Measurements from ENCODE around the gene ARHGEF40.

ARHGEF40 gene

DNA sequence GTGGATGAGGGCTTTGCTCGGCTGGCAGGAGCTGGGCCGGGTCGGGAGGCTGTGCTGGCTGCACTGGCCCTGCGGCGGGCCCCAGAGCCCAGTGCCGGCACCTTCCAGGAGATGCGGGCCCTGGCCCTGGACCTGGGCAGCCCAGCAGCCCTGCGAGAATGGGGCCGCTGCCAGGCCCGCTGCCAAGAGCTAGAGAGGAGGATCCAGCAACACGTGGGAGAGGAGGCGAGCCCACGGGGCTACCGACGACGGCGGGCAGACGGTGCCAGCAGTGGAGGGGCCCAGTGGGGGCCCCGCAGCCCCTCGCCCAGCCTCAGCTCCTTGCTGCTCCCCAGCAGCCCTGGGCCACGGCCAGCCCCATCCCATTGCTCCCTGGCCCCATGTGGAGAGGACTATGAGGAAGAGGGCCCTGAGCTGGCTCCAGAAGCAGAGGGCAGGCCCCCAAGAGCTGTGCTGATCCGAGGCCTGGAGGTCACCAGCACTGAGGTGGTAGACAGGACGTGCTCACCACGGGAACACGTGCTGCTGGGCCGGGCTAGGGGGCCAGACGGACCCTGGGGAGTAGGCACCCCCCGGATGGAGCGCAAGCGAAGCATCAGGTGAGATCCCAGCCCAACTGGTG, 11.5 kb downstream of the ARHGEF40 start:
- no peak for DNase-seq (ENCODE audit: low read depth in 4 of 4, low spot score in 1 of 4)

- no peak for DNase-seq (ENCODE audit: low read depth in 4 of 4, low spot score in 1 of 4)
Measured at GRCh38 chr14:21083565-21084325, 13.6 kb downstream of the ARHGEF40 start.

DNA sequence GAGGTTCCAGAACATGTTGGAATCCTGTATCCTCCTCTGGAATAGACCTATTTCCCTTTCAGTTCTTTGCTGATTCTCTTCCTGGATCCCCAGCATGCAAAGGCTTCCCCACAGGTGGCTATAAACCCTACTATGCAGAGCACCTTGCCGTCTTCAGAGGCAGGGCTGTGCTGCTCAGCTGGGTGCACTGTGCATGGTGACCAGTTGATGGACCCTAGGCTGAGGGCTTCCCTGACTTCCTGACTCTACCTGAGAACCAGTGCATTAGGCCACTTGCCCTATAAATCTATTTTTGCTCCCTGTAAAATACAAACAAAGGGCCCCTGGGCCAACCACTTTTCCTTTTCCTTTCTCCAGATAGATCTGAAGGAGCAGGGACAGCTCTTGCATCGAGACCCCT, 14.3 kb downstream of the ARHGEF40 start:
- no peak for DNase-seq (ENCODE audit: low read depth in 4 of 4, low spot score in 1 of 4)

DNA sequence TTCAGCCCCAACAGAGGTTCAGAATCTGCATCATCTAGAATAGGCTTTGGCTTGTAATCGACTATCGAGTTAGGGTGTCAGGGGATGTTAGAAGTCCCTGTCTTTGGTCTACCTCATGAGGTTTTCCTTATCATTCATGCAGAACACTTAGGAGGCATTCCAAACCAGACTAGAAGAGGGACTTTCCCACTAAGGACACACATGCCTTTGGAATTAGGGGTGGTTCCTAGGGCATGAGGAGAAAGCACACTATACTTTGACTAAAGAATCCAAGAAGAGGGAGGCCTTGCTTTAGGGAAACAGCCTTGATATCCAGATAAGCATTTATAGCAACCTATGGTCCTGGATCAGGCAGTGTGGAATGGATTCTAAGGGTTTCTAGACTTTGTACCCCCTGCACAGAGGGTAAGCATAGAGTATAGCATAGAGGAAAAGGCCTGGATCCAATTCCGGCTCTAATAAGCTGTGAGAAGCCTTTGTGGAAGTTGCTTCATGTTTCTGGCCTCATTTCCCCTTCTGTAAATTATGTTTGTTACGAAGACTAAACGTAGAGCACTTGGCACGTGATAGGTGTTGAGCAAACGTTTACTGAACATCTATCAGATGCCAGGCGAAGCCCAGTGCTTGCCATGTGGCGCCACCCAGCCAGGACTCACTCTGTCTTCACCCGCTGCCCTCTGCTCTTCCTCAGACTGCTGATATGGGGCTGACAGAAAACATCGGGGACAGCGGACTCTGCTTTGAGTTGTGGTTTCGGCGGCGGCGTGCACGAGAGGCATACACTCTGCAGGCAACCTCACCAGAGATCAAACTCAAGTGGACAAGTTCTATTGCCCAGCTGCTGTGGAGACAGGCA, 15.1 kb downstream of the ARHGEF40 start:
- DNase-seq (ENCODE audit: low read depth in 4 of 4, low spot score in 1 of 4): no peak

DNA sequence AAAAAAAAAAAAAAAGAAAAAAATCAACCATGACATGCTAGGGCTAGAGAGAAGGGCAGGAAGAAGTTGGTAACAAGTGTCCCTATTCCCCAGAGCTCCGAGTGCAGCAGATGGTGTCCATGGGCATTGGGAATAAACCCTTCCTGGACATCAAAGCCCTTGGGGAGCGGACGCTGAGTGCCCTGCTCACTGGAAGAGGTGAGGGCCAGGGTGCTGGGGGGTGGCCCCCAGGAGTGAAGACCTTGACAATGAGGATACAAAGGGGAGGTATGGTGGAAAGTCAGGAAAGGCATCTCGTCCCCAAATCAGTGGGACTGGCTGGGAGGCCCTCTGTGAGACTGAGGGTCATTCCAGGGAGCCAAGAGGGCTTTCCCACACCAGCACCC, 16.8 kb downstream of the ARHGEF40 start:
- no peak for DNase-seq (ENCODE audit: low read depth in 4 of 4, low spot score in 1 of 4)

GRCh38 chr14:21087294-21088091, 17.4 kb downstream of the ARHGEF40 start:
- no peak for DNase-seq (ENCODE audit: low read depth in 4 of 4, low spot score in 1 of 4)

DNA sequence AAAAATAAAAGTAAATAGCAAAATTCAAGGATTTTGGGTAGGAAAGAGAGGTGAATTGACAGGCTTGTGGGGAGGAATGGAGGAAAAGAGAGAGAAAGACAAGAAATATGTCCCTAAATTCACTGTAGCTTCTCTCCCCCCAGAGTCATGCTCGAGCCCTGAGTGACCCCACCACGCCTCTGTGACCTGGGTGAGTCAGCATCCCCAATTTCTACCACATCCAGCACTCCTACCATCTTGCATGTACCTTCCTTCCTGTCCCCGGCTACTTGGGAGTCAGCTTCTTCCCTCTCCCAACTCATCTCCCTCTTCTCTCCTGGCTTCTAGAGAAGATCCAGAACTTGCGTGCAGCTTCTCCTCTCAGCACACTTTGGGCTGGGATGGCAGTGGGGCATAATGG, 18.6 kb downstream of the ARHGEF40 start:
- DNase-seq (ENCODE audit: low read depth in 4 of 4, low spot score in 1 of 4): no peak

DNA sequence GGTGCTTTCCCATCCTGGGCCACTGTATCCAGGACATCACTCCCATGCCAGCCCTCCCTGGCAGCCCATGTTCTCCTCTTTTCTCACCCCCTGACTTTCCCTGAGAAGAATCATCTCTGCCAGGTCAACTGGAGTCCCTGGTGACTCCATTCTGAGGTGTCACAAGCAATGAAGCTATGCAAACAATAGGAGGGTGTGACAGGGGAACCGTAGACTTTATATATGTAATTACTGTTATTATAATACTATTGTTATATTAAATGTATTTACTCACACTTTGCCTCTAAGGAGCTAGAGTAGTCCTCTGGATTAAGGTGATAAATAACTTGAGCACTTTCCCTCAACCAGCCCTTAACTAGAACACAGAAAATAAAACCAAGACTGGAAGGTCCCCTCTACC, 19.2 kb downstream of the ARHGEF40 start:
- no peak for DNase-seq (ENCODE audit: low read depth in 4 of 4, low spot score in 1 of 4)

- no peak for DNase-seq (ENCODE audit: low read depth in 4 of 4, low spot score in 1 of 4)
Measured at GRCh38 chr14:21089877-21090193, 19.7 kb downstream of the ARHGEF40 start.

GRCh38 chr14:21090194-21090939, 20.3 kb downstream of the ARHGEF40 start:
- DNase-seq (ENCODE audit: low read depth in 4 of 4, low spot score in 1 of 4): no peak

- DNase-seq (ENCODE audit: low read depth in 4 of 4, low spot score in 1 of 4): no peak
Measured at GRCh38 chr14:21090940-21091663, 21.0 kb downstream of the ARHGEF40 start.

DNA sequence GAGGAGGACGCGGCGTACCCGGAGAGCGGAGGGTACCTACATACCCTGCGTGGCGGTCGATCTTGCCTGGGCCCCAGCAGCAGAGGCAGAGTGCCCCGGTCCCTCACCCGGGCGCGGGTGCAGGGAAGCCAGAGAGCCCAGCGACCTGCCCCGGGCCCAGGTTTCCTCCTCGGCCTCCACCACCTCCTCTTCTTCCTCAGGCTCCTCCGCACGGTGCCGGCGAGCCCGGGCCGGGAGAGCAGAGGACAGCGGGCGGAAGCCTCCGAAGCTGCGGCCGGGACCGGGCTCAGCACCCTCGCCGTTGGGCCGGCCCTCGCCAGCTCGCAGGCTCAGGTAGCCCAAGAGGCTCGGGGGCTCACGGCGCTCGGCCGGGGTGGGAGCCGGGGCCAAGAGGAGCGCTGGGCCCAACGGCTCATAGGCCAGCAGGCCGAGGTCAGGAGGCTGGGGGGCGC, 21.7 kb downstream of the ARHGEF40 start:
- DNase-seq (ENCODE audit: low read depth in 4 of 4, low spot score in 1 of 4): no peak

DNA sequence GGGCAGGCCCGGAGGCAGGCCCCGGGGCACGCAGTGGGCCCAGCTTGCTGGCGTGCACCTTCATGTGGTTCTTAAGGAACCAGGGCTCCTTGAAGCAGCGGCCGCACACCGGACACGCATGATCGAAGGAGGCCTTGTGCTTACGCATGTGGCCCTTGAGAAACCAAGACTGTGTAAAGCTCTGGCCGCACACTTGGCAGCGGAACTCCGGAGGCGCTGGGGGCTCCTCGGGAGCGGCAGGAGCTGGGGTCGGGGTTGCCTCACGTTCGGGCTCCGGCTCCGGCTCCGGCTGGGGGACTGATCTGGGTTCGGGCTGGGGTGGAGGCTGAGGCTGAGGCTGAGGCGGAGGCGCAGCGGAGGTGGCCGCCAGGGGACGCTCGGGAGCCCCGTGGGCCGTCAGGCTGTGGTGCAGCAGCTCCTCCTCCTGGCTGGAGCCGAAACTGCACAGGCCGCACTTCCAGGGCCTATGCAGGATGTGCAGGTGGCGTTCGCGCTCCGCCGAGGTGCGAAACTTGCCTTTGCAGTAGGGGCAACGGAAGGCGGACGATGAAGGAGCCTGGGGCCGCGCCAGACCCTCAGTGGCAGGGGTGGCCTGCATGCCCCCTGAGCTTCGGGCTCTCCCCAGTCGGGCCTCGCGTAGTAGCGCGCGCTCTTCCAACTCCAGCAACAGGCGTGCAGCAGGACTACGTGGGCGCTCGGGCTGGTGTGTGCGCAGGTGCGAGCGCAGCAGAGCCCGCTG, 22.3 kb downstream of the ARHGEF40 start:
- DNase-seq (ENCODE audit: low read depth in 4 of 4, low spot score in 1 of 4): peak; percentile 85 to 95 (median 86)

- DNase-seq (ENCODE audit: low read depth in 4 of 4, low spot score in 1 of 4): no peak
Measured at GRCh38 chr14:21093018-21093417, 22.9 kb downstream of the ARHGEF40 start.

DNA sequence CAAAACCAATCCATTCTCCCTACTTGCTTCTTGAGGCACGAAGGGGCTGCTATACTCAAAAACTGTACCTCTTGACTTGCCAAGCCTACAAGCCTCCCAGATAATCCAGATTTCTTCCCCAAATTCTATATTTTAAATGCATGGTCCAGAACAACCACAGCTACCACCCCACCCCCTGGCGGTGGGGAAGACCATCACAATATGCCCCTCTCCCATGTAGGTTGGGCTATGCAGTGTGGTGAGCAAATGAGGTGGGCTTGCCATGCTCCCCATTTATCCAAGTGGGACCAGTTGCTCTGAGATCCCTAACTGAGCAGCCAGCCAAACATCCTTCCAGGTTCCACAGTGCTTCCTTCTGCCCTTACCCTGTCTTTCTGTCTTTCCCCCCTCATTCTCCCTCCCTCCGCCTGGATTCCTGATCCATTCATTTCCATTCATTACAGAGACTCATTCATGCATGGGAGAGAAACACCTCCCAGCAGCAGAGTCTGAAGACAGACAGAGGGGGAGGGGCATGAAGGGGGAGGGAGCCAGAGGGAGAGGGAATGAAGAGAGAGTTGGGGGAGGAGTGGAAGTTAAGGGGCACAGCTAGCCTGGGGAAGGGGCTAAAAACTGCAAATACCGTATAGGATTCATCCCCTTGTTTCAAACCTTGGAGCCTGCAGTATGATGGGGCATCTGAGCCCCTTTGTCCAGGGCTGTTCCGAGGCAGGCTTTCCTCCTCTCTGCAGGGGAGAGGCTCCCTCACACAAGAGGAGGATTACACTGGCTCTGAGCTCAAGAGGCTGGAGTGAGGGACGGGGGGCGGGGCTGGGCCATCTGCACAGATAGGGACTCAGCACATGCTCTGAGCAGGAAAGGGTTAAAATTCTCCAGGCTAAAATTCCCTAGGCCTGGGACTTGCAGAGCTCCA, 23.9 kb downstream of the ARHGEF40 start:
- DNase-seq (ENCODE audit: low read depth in 4 of 4, low spot score in 1 of 4): no peak

GRCh38 chr14:21095430-21096205, 25.5 kb downstream of the ARHGEF40 start:
- DNase-seq (ENCODE audit: low read depth in 4 of 4, low spot score in 1 of 4): no peak

GRCh38 chr14:21096438-21096837, 26.3 kb downstream of the ARHGEF40 start:
- DNase-seq (ENCODE audit: low read depth in 4 of 4, low spot score in 1 of 4): no peak

Data from stimulated activated CD4-positive, alpha-beta T cell treated with anti-CD3 and anti-CD28 coated beads, Interleukin-1b, Interleukin-23, amount 100 ng/mL, for 24 hours (primary cell).